Stimulated activated CD4-positive, alpha-beta T cell treated with anti-CD3 and anti-CD28 coated beads, Interleukin-1b, Interleukin-23, amount 100 ng/mL, for 24 hours (primary cell): ENCODE results near the gene CCNL1.

Source experiments
- DNase-seq, 4 experiments: peaks; one replicate each; pipeline ENCODE4 v3.0.0-alpha.2; 2020; ENCODE audit warnings: low read depth in 4 of 4, low spot score in 1 of 4

CCNL1 gene

DNA sequence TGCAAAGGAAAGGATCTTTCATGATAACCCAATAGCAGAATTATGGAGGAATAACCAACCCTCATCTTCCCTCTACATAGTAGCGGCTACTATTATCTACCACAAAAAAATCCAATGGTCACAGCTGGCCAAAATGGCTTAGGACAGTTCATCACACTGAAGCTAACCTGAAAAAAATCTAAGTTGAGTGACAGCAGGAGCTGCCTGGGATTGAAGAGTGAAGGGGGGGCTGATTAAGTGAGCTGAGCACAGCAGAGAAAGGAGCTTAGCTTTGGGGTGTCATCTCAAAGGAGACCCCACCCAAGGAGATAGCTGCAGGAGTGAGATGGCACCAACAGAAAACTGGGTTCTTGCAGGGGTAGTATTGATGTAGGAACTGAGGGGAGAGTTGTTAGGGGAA is 33.6 kb downstream of the CCNL1 start:
- no peak for DNase-seq

DNA sequence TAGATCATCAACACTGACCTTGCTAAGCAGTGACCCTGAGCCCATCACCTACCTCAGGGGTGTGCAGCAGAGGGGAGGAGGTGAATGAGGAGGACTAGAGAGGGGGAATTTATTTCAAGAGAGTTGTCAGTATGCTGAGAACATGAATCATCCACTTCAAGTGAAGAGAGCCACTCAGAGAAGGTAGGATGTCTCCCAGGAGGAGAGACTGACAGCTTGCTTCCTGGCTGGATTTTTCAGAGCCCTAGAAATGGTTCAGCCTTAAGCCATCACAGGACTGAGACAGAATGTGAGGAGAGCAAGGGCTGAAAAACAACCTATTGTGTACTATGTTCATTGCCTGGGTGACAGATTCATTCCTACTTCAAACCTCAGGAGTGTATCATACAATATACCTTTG is 34.8 kb downstream of the CCNL1 start:
- no peak for DNase-seq

- no peak for DNase-seq
Measured at GRCh38 chr3:157123621-157124020, 36.3 kb downstream of the CCNL1 start.

DNA sequence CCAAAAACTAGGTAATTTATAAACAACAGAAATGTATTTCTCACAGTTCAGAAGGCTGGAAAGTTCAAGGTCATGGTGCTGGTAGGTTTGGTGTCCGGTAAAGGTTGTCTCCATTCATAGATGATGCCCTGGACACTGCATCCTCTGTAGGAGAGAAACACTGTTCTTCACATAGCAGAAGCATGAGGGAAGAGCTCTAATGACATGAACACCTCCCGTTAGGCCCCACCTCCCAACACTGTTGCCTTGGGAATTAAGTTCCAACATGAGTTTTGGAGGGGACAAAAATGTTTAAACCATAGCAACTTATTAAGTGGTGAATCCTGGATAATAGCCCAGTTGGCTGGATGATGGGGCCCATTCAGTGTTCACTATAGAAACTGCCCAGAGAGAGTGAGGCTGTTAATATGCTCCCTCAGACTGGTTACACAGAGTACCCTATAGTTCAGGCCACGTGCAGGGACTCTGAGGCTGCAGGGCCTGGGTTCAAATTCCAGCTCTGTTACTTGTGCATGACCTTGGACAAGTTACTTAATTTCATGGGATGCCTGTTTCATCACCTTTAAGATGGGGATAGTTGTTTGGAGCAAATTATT is 37.0 kb downstream of the CCNL1 start:
- DNase-seq: no peak

DNA sequence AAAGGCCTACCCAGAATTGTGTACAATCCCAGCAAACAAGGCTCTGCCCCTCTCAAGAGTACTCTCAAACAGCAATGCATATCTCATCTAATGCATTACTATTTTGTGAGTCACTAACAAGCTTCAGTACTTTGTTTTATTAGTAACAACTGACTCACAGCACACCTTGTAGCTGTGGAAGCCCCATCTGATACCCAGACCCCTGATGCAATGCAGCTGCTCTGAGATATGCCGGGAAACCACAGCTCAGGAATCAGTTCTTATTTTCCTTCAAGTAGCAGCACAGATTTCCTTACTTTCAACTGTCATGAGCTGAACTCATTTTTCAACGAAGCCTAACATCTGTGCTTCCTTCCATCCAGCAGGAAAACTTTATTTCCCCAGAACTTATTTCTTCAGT is 37.8 kb downstream of the CCNL1 start:
- DNase-seq: no peak

- no peak for DNase-seq
Measured at GRCh38 chr3:157121522-157121921, 38.4 kb downstream of the CCNL1 start.

- DNase-seq: no peak
Measured at GRCh38 chr3:157120071-157120892, 39.7 kb downstream of the CCNL1 start.

DNA sequence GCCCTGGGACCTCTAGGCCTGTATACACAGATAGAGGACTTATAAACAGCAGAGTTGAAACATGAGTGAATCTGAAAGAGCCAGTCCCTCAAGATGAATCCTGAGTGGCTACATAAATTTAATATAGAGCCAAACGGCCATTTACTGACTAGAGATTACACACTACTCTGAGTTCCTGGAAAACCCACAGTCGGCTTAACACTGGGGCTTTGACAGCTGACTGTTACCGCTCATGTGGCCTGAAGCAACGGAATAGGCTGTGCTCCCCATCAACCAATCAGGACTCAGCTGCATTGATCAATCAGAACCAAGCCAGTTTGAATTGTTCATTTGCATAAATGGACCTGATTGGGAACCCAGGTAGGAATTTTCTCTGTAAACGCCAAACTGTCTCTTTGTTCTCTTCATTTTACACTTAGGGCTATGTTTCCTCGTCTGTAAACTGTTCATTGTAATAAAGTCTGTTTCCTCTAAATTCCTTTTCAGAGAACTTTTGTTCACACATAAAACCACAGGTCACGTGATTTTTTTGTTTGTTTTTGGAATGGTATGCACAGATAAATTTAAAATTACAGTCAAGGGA is 40.5 kb downstream of the CCNL1 start:
- no peak for DNase-seq

GRCh38 chr3:157117875-157118654 is 41.9 kb downstream of the CCNL1 start:
- DNase-seq: no peak

DNA sequence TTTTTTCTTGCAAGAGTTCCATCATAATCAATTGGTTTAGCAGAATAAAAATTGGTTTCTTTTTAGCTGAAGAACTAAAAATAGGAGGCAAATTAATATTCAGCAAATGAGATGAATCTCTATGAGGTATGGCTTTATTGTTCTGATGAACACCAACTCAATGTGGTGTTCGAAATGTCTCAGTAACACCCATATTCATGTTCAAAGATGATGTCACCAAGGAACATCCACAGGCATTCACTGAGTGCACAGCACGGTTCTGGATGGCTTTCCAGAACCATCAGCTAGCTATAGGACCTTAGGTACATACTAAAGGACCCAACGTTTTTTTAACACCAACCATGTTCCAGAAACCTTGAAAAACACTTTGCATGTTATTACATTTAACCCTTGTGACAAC is 42.7 kb downstream of the CCNL1 start:
- no peak for DNase-seq

GRCh38 chr3:157116017-157116416 is 43.9 kb downstream of the CCNL1 start:
- DNase-seq: no peak

GRCh38 chr3:157115069-157116006 is 44.6 kb downstream of the CCNL1 start:
- no peak for DNase-seq

DNA sequence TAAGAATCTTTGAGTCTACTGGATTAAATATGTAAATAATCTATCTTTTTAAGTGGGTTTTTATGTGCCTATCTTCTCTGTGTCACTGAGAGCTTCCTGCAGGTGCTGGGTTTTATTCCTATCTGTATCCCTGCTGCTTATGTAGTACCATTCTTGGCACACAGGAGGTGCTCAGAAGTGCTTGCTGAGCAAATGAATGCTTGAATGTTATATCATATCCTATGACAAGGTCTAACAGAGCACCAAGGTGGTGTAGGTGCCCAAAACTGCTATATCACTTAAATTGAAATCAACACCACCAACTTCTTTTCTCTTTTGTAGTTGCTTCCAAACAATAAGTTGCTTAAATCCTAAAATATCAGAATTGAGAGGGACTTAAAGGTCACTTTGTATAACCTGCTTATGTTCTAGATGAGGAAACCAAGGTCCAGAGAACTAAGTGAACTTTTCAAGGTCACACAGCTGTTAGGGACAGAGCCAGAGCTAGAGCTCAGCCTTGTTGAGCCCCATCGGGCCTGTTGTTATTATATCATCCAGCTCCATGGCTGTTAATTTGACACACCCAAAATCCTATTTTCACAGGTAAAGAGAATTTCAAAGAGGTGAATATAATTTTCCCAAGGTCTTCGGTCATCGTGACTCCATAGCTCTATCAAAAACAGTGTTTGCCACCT is 46.0 kb downstream of the CCNL1 start:
- no peak for DNase-seq

GRCh38 chr3:157112536-157112935 is 47.4 kb downstream of the CCNL1 start:
- no peak for DNase-seq

- DNase-seq: no peak
Measured at GRCh38 chr3:157111518-157111917, 48.4 kb downstream of the CCNL1 start.

- no peak for DNase-seq
Measured at GRCh38 chr3:157110761-157111278, 49.1 kb downstream of the CCNL1 start.

DNA sequence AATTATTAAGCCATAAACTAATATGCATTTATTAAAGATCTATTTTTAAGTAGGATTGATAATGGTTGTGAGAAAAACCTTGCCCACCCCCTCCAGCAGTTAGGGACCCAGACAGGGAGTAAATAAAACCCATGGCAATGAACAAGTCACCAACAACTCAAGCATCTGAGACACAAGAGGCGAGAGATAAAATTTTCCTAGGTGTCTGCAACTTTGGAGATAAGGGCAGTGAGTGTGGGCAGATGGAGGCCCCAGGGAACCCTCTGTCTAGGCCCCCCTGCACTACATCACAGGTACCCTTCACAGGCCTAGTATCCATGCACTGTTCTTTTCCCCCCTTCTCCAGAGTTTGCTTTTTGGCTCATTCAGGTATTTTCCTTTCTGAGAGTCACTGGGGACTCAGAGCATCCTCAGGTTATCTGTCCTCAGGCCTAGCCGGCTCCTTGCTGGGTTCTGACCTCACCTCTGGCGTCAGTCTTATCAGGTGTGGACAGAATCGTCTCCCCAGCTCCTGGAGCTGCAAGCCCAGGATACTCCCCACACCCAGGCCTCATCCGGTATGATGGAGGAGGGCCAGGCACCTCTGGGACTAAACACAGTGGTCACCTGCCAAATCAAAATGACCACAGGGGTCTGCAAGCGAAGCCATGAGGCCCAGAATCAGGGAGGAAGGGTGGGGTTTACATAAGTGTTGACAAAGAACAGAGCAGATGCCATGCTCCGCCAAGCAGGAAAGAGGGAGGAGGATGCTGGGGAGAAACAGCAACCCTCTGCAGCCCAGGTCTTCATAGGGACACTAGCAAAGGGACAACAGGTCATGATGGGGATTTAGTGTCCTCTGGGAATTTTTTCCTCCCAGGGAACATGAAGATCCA is 50.4 kb downstream of the CCNL1 start:
- DNase-seq: no peak

GRCh38 chr3:157107644-157108133 is 52.3 kb downstream of the CCNL1 start:
- no peak for DNase-seq

DNA sequence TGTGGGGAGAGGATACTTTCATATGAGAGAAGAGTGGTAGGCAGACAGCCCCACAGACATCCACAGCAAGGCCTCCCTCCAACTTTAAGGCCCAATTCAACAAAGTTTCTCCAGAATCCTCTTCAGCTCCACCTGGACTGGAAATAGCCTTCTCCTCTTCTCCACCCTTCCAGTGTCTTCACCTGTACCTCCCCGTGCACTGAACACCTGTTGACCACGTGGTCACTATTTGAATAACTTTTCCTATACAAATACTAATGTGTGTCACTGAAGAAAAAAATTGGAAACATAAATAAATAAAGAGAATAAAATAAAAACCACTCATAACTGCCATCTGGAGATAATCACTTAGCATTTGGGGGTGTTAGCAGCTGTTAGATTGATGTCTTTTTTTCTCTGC is 52.9 kb downstream of the CCNL1 start:
- DNase-seq: no peak
